DMS 273 (cell line): ENCODE measurements around the gene SERINC4.

Source experiments
- DNase-seq: peaks from one replicate; lab custom pipeline; 2025; ENCODE audit not compliant: unreplicated experiment; lab: John Stamatoyannopoulos, UW

The SERINC4 gene

GRCh38 chr15:43763819-43764446 is 36.1 kb downstream of the SERINC4 start:
- no peak for DNase-seq

DNA sequence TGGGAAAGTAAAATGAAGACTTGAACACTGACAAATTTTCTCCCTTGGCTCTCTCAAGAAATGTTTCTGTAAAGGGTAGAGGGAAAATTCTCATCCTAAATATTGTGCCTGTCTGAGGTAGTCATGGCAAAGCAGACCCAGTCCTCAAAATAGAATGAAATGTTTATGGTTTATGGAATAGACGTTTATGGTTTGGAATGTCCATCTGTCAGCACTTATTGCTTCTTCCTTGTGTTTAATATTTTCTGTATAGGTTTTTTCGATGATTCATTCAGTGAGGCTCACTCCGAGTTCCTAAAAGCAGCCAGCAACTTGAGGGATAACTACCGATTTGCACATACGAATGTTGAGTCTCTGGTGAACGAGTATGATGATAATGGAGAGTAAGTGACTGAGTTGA is 37.2 kb downstream of the SERINC4 start:
- DNase-seq, result no peak

GRCh38 chr15:43751885-43752284 is 48.1 kb downstream of the SERINC4 start:
- no peak for DNase-seq

DNA sequence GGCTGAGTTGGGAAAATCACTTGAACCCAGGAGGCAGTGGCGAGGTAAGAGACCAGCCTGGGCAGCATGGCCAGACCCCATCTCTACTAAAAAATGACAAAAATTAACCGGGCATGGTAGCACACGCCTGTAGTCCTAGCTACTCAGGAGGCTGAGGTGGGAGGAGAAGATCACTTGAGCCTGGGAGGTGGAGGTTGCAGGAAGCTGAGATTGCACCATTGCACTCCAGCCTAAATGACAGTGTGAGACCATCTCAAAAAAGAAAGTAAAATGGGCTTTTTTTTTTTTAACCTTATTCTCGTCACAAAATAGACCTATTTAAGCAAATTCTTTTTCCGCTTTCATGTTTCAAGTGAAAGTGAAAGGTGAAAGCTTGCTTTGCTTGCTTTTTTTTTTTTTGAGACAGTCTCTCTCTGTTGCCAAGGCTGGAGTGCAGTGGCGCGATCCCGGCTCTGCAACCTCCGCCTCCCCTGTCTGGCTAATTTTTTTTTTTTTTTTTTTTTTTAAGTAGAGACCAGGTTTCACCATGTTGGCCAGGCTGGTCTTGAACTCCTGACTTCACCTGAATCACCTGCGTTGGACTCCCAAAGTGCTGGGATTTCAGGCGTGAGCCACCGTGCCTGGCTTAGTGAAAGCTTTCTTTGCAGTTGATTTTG is 50.2 kb downstream of the SERINC4 start:
- no peak for DNase-seq

DNA sequence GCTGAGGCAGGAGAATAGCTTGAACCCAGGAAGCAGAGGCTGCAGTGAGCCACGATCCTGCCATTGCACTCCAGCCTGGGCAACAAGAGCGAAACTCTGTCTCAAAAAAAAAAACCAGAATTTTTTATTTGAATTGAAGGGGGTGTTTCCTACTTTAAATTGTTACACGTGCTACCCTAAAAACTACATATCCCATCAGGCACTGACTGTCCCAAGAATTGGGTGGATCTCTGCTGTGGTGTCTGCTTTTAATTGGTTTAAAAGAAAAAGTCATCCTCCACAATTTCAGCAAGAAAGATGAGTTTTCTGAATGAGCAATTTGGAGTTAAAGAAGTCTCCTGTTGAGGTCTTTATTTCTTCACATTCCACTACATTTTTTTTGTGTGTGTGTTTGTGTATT is 51.6 kb downstream of the SERINC4 start:
- no peak for DNase-seq

DNA sequence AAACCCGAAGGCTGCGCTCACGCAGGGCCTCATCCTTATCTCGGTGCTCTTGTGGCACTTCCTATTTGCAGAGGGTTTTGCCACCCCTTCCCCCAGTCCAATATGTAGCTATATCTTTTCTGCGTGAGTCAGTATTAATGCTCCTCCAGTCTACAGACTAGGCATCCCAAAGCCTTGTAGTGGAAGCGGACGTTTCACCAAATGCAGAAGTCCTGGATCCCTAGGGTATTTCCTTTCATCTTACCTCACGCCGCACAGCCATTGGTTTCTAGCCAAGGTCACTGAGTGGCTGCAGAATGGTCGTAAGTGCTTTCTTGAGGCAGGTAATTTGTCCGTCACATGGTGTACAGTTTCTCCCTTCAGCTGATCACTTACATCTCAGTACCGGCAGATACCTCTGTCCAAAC is 53.1 kb downstream of the SERINC4 start:
- peak; percentile 55 for DNase-seq

GRCh38 chr15:43746245-43746902 is 53.6 kb downstream of the SERINC4 start, which contains the start of gene PDIA3:
Gene PDIA3, plus strand, starts transcription at chr15:43746438. Its CDS starts 102 bp downstream, at chr15:43746540.
- DNase-seq, result peak; percentile 92
